Fibroblast of villous mesenchyme (primary cell): Measurements from ENCODE around the gene MRPS27. TPM values are rescaled to one million over a fixed set of nuclear protein-coding genes. Genes with fewer than 3 reads are reported as not detected.

Source experiments
- DNase-seq: peaks from one replicate; pipeline ENCODE4 v3.0.0-alpha.2; 2010; ENCODE audit warnings: low read depth
- H3K4me3 ChIP-seq: 2 replicates; pipeline ENCODE4 v1.5.1; 2011; ENCODE audit warnings: low read depth, mild to moderate bottlenecking, low read length
- CTCF ChIP-seq: IDR thresholded peaks from 2 replicates; pipeline ENCODE4 v1.5.1; 2012; ENCODE audit warnings: low read depth, mild to moderate bottlenecking, low read length; ENCODE audit not compliant: insufficient read depth
- total RNA-seq: library from RNA; depleted of rRNA; stranded (reverse); fragments of >200 nt; gene quantifications from 2 replicates; pipeline ENCODE4 v1.2.3, GENCODE V29; 2012

Gene MRPS27
- total RNA-seq, 1 donor: 88.5 TPM

- DNase-seq: no peak
- no peak for TF ChIP-seq CTCF
- H3K4me3 ChIP-seq: no peak overlapping the region
These were observed 27.6 kb downstream of the MRPS27 start for GRCh38 chr5:72292411-72292810.

- no peak for DNase-seq
- no peak overlapping the region for H3K4me3 ChIP-seq
- TF ChIP-seq CTCF: no peak
These were observed 28.4 kb downstream of the MRPS27 start for GRCh38 chr5:72291601-72292000.

- TF ChIP-seq CTCF: no peak
- DNase-seq: peak; percentile 84
- no peak overlapping the region for H3K4me3 ChIP-seq
These were observed 29.5 kb downstream of the MRPS27 start for GRCh38 chr5:72290356-72291133.

GRCh38 chr5:72288924-72289323 is 31.1 kb downstream of the MRPS27 start:
- no peak overlapping the region for H3K4me3 ChIP-seq
- no peak for DNase-seq
- no peak for TF ChIP-seq CTCF

- H3K4me3 ChIP-seq: no peak overlapping the region
- TF ChIP-seq CTCF: no peak
- no peak for DNase-seq
These were observed 33.2 kb downstream of the MRPS27 start for GRCh38 chr5:72286798-72287197.

GRCh38 chr5:72285424-72285821 is 34.6 kb downstream of the MRPS27 start:
- no peak overlapping the region for H3K4me3 ChIP-seq
- TF ChIP-seq CTCF: no peak
- DNase-seq: no peak
